ENCODE data around the gene ATF4. TPM values are rescaled to one million over a fixed set of nuclear protein-coding genes. Genes with fewer than 3 reads are reported as not detected.

ATF4 gene
- total and polyA plus RNA-seq, 9 donors: 212 to 611 (median 252) TPM

GRCh38 chr22:39473851-39474250, 46.5 kb upstream of the ATF4 start:
- intact Hi-C loops (cut with DNase I): no loop called here
- no peaks in the 10 kb centered on the region for H3K9me3 ChIP-seq
- no peaks in the 10 kb centered on the region for H3K27me3 ChIP-seq
- H3K36me3 ChIP-seq: no peaks in the 10 kb centered on the region
- H3K27ac ChIP-seq: no peak overlapping the region
- peaks cover 16% of the 10 kb centered on the region for H3K4me1 ChIP-seq (ENCODE audit: insufficient read depth)
- TF ChIP-seq EP300 (IDR thresholded peaks at IDR 0.05) (no peak), POLR2A (IDR thresholded peaks at IDR 0.05) (no peak)
- TF ChIP-seq, protein P1, sequence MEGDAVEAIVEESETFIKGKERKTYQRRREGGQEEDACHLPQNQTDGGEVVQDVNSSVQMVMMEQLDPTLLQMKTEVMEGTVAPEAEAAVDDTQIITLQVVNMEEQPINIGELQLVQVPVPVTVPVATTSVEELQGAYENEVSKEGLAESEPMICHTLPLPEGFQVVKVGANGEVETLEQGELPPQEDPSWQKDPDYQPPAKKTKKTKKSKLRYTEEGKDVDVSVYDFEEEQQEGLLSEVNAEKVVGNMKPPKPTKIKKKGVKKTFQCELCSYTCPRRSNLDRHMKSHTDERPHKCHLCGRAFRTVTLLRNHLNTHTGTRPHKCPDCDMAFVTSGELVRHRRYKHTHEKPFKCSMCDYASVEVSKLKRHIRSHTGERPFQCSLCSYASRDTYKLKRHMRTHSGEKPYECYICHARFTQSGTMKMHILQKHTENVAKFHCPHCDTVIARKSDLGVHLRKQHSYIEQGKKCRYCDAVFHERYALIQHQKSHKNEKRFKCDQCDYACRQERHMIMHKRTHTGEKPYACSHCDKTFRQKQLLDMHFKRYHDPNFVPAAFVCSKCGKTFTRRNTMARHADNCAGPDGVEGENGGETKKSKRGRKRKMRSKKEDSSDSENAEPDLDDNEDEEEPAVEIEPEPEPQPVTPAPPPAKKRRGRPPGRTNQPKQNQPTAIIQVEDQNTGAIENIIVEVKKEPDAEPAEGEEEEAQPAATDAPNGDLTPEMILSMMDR (IDR thresholded peaks at IDR 0.05): no peak
- H3K4me3 ChIP-seq: no peak overlapping the region
- 92 to 94% (median 93%) methylated on average over 5 of the region's 5 CpGs for WGBS, 3 donors
- DNase-seq: no peak

DNA sequence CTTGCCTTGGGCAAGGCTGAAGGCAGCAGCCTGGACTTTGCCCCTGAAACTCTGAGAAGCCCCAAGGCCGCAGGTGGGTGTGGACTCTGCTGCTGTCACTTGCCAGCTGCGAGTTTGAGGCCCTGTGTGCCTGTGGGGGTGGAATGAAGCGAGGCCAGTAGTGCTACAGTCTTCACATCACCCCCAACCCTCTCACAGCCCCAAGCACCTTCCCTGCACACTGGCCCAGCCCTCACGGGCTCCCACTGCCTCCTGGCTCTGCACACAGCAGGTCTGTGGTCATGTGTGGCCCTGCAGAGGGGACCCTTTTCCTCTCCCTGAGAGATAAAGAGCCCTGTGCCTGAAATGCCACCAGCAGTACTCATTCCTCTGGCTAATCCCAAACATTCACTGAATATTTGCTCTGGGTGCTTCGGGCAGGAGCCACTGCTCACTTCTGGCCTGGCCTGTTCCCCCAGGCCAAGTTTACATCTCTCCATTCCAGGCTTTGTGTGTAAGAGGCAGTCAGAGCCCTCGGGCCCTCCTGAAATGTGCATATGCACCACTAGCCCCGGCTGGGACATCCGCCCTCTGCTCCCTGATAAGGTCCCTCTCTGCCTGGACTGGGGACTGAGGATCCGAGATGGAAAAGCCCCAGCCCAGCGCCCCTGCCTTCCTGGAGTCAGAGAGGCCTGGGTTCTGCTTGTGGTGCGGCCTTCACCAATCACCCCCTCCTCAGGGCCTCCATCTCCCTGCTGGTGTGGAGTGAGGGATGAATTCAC, 45.8 kb upstream of the ATF4 start:
- TF ChIP-seq POLR2A (IDR thresholded peaks at IDR 0.05): no peak
- TF ChIP-seq, protein P1 (IDR thresholded peaks at IDR 0.05): no peak
- TF ChIP-seq EP300 (IDR thresholded peaks at IDR 0.05): no peak
- no peaks in the 10 kb centered on the region for H3K36me3 ChIP-seq
- no peaks in the 10 kb centered on the region for H3K27me3 ChIP-seq
- DNase-seq: no peak
- no peaks in the 10 kb centered on the region for H3K9me3 ChIP-seq
- H3K4me1 ChIP-seq (ENCODE audit: insufficient read depth): peaks cover 17% of the 10 kb centered on the region
- intact Hi-C loops (cut with DNase I): no loop called here
- H3K27ac ChIP-seq: no peak overlapping the region
- no peak overlapping the region for H3K4me3 ChIP-seq
- WGBS, 3 donors: 62 to 68% (median 62%) methylated on average over 11 of the region's 11 CpGs

DNA sequence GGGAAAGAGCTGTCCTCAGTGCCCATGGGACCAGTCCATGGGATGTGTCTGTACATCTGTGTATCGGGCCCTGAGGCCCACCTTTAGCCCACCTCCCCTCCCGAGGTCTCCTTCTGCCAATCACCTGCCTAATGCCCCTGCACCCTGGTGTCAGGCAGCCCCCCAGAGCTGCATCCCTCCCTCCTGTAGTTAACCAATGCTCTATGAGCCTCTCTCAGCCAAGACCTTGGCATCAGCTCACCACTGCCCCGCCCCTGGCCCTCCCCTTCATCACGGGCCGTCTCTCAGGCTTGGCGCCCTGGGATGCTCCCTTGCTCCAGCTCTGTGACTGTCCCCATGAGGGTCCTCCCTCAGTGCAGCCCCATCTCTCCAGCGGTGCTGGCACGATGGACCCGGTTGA, 45.0 kb upstream of the ATF4 start:
- Histone ChIP-seq H3K4me3 (no peak overlapping the region), H3K27ac (no peak overlapping the region), H3K4me1 (ENCODE audit: insufficient read depth) (peaks cover 17% of the 10 kb centered on the region), H3K27me3 (no peaks in the 10 kb centered on the region), H3K36me3 (no peaks in the 10 kb centered on the region), H3K9me3 (no peaks in the 10 kb centered on the region)
- intact Hi-C loops (cut with DNase I): no loop called here
- 67 to 75% (median 70%) methylated on average over 9 of the region's 9 CpGs for WGBS, 3 donors
- DNase-seq: no peak
- TF ChIP-seq EP300 (IDR thresholded peaks at IDR 0.05) (no peak), POLR2A (IDR thresholded peaks at IDR 0.05) (no peak)
- TF ChIP-seq, protein P1 (IDR thresholded peaks at IDR 0.05): no peak

DNA sequence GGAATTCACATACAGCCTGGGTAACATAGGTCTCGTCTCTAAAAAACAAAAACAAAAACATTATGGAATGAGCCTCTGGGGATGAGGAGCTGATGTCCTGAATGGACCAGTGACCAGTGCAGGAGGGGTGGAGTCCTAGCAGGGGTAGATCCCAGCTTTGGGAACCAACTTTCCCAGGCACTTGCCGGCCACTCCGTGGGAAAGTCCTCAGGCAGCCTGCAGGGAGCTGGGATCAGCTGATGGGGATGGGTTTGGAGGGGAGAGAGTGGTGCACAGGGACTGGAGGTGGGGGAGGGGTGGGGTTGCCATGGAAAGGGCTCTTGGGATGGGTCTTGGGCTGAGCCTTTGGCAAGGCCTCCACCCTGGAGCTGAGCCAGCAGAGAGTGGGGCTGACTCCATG, 44.5 kb upstream of the ATF4 start:
- whole genome bisulfite sequencing, 3 donors: 70 to 81% (median 77%) methylated on average over 3 of the region's 3 CpGs
- intact Hi-C loops (cut with DNase I): no loop called here
- no peaks in the 10 kb centered on the region for H3K36me3 ChIP-seq
- TF ChIP-seq, protein P1 (IDR thresholded peaks at IDR 0.05): no peak
- TF ChIP-seq EP300 (IDR thresholded peaks at IDR 0.05) (no peak), POLR2A (IDR thresholded peaks at IDR 0.05) (no peak)
- H3K4me1 ChIP-seq (ENCODE audit: insufficient read depth): peaks cover 14% of the 10 kb centered on the region
- DNase-seq: no peak
- H3K4me3 ChIP-seq: no peak overlapping the region
- H3K27me3 ChIP-seq: no peaks in the 10 kb centered on the region
- H3K9me3 ChIP-seq: no peaks in the 10 kb centered on the region
- H3K27ac ChIP-seq: no peak overlapping the region

All from ovary (tissue), 9 donors.